ENCODE measurements around the gene MARVELD3. TPM values are rescaled to one million over a fixed set of nuclear protein-coding genes. Genes with fewer than 3 reads are reported as not detected.

The MARVELD3 gene
- total and polyA plus RNA-seq, 2 experiments from 2014 or later, result 37.7 to 52.7 TPM

GRCh38 chr16:71658771-71659170 lies 32.8 kb downstream of the MARVELD3 start:
- WGBS (ENCODE audit: low lambda C conversion rate, missing lambda C conversion rate), result 98% methylated on average over 4 of the region's 4 CpGs
- Histone ChIP-seq H3K27ac (no peak overlapping the region), H3K4me1 (ENCODE audit: insufficient read depth) (no peaks in the 10 kb centered on the region), H4K20me1 (ENCODE audit: insufficient read depth, poor library complexity, severe bottlenecking) (no peaks in the 10 kb centered on the region), H2AFZ (no peak overlapping the region), H3K79me2 (no peaks in the 10 kb centered on the region), H3K4me2 (no peak overlapping the region), H3K36me3 (replicated peaks; ENCODE audit: insufficient read depth, low read depth) (no peaks in the 10 kb centered on the region), H3K27me3 (no peaks in the 10 kb centered on the region), H3K4me3 (no peak overlapping the region), H3K9me2 (replicated peaks; ENCODE audit: insufficient read depth) (no peaks in the 10 kb centered on the region), H3K9me3 (ENCODE audit: low read depth) (no peaks in the 10 kb centered on the region)
- TF ChIP-seq EZH2 (IDR thresholded peaks at IDR 0.05; ENCODE audit: borderline replicate concordance), result no peak
- no peak for TF ChIP-seq EZH2phosphoT487 (IDR thresholded peaks at IDR 0.05; ENCODE audit: low read depth, severe bottlenecking, unreplicated experiment)
- no peak for TF ChIP-seq CTCF (IDR thresholded peaks at IDR 0.05; ENCODE audit: poor library complexity)
- DNase-seq (ENCODE audit: low spot score), result no peak

- Histone ChIP-seq H2AFZ (no peak overlapping the region), H3K9me2 (replicated peaks; ENCODE audit: insufficient read depth) (no peaks in the 10 kb centered on the region), H3K27ac (no peak overlapping the region), H3K4me3 (no peak overlapping the region), H3K9me3 (ENCODE audit: low read depth) (no peaks in the 10 kb centered on the region), H3K36me3 (replicated peaks; ENCODE audit: insufficient read depth, low read depth) (no peaks in the 10 kb centered on the region), H4K20me1 (ENCODE audit: insufficient read depth, poor library complexity, severe bottlenecking) (no peaks in the 10 kb centered on the region), H3K4me2 (no peak overlapping the region), H3K27me3 (no peaks in the 10 kb centered on the region), H3K79me2 (no peaks in the 10 kb centered on the region), H3K4me1 (ENCODE audit: insufficient read depth) (no peaks in the 10 kb centered on the region)
- 97% methylated on average over 2 of the region's 2 CpGs for WGBS (ENCODE audit: low lambda C conversion rate, missing lambda C conversion rate)
- no peak for TF ChIP-seq CTCF (IDR thresholded peaks at IDR 0.05; ENCODE audit: poor library complexity)
- TF ChIP-seq EZH2 (IDR thresholded peaks at IDR 0.05; ENCODE audit: borderline replicate concordance), result no peak
- TF ChIP-seq EZH2phosphoT487 (IDR thresholded peaks at IDR 0.05; ENCODE audit: low read depth, severe bottlenecking, unreplicated experiment), result no peak
- no peak for DNase-seq (ENCODE audit: low spot score)
These were observed 33.5 kb downstream of the MARVELD3 start for GRCh38 chr16:71659471-71659870.

- H3K27me3 ChIP-seq, result no peaks in the 10 kb centered on the region
- peaks cover 32% of the 10 kb centered on the region for H3K4me1 ChIP-seq (ENCODE audit: insufficient read depth)
- peak overlapping the region; percentile 78 for H3K27ac ChIP-seq
- H4K20me1 ChIP-seq (ENCODE audit: insufficient read depth, poor library complexity, severe bottlenecking), result no peaks in the 10 kb centered on the region
- H3K36me3 ChIP-seq (replicated peaks; ENCODE audit: insufficient read depth, low read depth), result no peaks in the 10 kb centered on the region
- no peaks in the 10 kb centered on the region for H3K9me2 ChIP-seq (replicated peaks; ENCODE audit: insufficient read depth)
- H3K79me2 ChIP-seq, result no peaks in the 10 kb centered on the region
- no peak overlapping the region for H2AFZ ChIP-seq
- WGBS (ENCODE audit: low lambda C conversion rate, missing lambda C conversion rate), result 100% methylated on average over 1 of the region's 1 CpG
- TF ChIP-seq EZH2phosphoT487 (IDR thresholded peaks at IDR 0.05; ENCODE audit: low read depth, severe bottlenecking, unreplicated experiment), result no peak
- H3K4me2 ChIP-seq, result peak overlapping the region; percentile 17
- no peak overlapping the region for H3K4me3 ChIP-seq
- no peaks in the 10 kb centered on the region for H3K9me3 ChIP-seq (ENCODE audit: low read depth)
- DNase-seq (ENCODE audit: low spot score), result no peak
These were observed 40.3 kb downstream of the MARVELD3 start for GRCh38 chr16:71666264-71666663.

GRCh38 chr16:71666928-71667707 lies 41.1 kb downstream of the MARVELD3 start:
- H3K9me3 ChIP-seq (ENCODE audit: low read depth), result no peaks in the 10 kb centered on the region
- 54% methylated on average over 4 of the region's 4 CpGs for WGBS (ENCODE audit: low lambda C conversion rate, missing lambda C conversion rate)
- H3K79me2 ChIP-seq, result no peaks in the 10 kb centered on the region
- DNase-seq (ENCODE audit: low spot score), result peak; percentile 52
- H3K9me2 ChIP-seq (replicated peaks; ENCODE audit: insufficient read depth), result no peaks in the 10 kb centered on the region
- H3K4me3 ChIP-seq, result no peak overlapping the region
- no peaks in the 10 kb centered on the region for H3K27me3 ChIP-seq
- H3K36me3 ChIP-seq (replicated peaks; ENCODE audit: insufficient read depth, low read depth), result no peaks in the 10 kb centered on the region
- H3K4me1 ChIP-seq (ENCODE audit: insufficient read depth), result peaks cover 32% of the 10 kb centered on the region
- H3K27ac ChIP-seq, result peak overlapping the region; percentile 78
- H4K20me1 ChIP-seq (ENCODE audit: insufficient read depth, poor library complexity, severe bottlenecking), result no peaks in the 10 kb centered on the region
- H3K4me2 ChIP-seq, result peak overlapping the region; percentile 17
- no peak overlapping the region for H2AFZ ChIP-seq
- TF ChIP-seq EZH2phosphoT487 (IDR thresholded peaks at IDR 0.05; ENCODE audit: low read depth, severe bottlenecking, unreplicated experiment), result no peak
- no peak for TF ChIP-seq CTCF (IDR thresholded peaks at IDR 0.05; ENCODE audit: poor library complexity)
- TF ChIP-seq EZH2 (IDR thresholded peaks at IDR 0.05; ENCODE audit: borderline replicate concordance), result no peak
